HG03159 (cell line): ENCODE results near the gene EIF5B.

Experiments
- ATAC-seq: cut with Tn5 transposase; IDR thresholded peaks from one replicate; pipeline ENCODE4 v1.9.1; 2021; ENCODE audit warnings: mild to moderate bottlenecking, moderate library complexity; ENCODE audit not compliant: unreplicated experiment

EIF5B gene

GRCh38 chr2:99404797-99405669 lies 67.8 kb downstream of the EIF5B start:
- no peak for ATAC-seq

- no peak for ATAC-seq
These were observed 68.9 kb downstream of the EIF5B start for GRCh38 chr2:99406137-99406536.

- ATAC-seq, result no peak
These were observed 73.1 kb downstream of the EIF5B start for GRCh38 chr2:99410276-99410675.

- ATAC-seq, result no peak
These were observed 77.4 kb downstream of the EIF5B start for GRCh38 chr2:99414566-99414965.

- no peak for ATAC-seq
These were observed 80.2 kb downstream of the EIF5B start for GRCh38 chr2:99417396-99417795.

GRCh38 chr2:99420031-99420430 lies 82.8 kb downstream of the EIF5B start:
- no peak for ATAC-seq

GRCh38 chr2:99420751-99421299 lies 83.6 kb downstream of the EIF5B start:
- ATAC-seq, result no peak

- no peak for ATAC-seq
These were observed 84.3 kb downstream of the EIF5B start for GRCh38 chr2:99421469-99421868.

- ATAC-seq, result no peak
These were observed 85.4 kb downstream of the EIF5B start for GRCh38 chr2:99422599-99422998.

GRCh38 chr2:99424371-99424770 lies 87.2 kb downstream of the EIF5B start:
- no peak for ATAC-seq

- ATAC-seq, result no peak
These were observed 87.8 kb downstream of the EIF5B start for GRCh38 chr2:99425022-99425421.

GRCh38 chr2:99430614-99431291 lies 93.6 kb downstream of the EIF5B start:
- ATAC-seq, result no peak

GRCh38 chr2:99431587-99432275 lies 94.5 kb downstream of the EIF5B start:
- no peak for ATAC-seq

- ATAC-seq, result no peak
These were observed 96.2 kb downstream of the EIF5B start for GRCh38 chr2:99433340-99433739.

- no peak for ATAC-seq
These were observed 99.7 kb downstream of the EIF5B start for GRCh38 chr2:99436874-99437273.

GRCh38 chr2:99439971-99440505 lies 102.8 kb downstream of the EIF5B start:
- ATAC-seq, result no peak

GRCh38 chr2:99442837-99443236 lies 105.6 kb downstream of the EIF5B start:
- no peak for ATAC-seq

- no peak for ATAC-seq
These were observed 107.0 kb downstream of the EIF5B start for GRCh38 chr2:99444222-99444621.

GRCh38 chr2:99445065-99445464 lies 107.9 kb downstream of the EIF5B start:
- no peak for ATAC-seq

- no peak for ATAC-seq
These were observed 111.4 kb downstream of the EIF5B start for GRCh38 chr2:99448556-99448955.

- no peak for ATAC-seq
These were observed 113.0 kb downstream of the EIF5B start for GRCh38 chr2:99450199-99450598.
